Stimulated activated CD4-positive, alpha-beta T cell treated with anti-CD3 and anti-CD28 coated beads, Interleukin-1b, Interleukin-23, amount 100 ng/mL, for 4 hours (primary cell): Measurements from ENCODE around the gene MSL1.
A peak's percentile ranks its signal among the peaks of the same experiment; 100 is the strongest.

Source experiments
- DNase-seq, 2 donors: peaks; one replicate each; pipeline ENCODE4 v3.0.0-alpha.2; 2020; ENCODE audit warnings: low read depth in 2 of 2

Gene MSL1

GRCh38 chr17:40121181-40122135, at the start of gene MSL1:
TSS of gene MSL1 (plus strand) at chr17:40121971. CDS start at chr17:40122613, 642 bp downstream.
- peak; percentile 76 to 83 for DNase-seq

- DNase-seq: no peak
These were observed 49.6 kb upstream of the MSL1 start for GRCh38 chr17:40072040-40072734.

GRCh38 chr17:40072735-40073346, 48.9 kb upstream of the MSL1 start:
- no peak for DNase-seq

- DNase-seq: no peak
These were observed 48.2 kb upstream of the MSL1 start for GRCh38 chr17:40073454-40074174.

- no peak for DNase-seq
These were observed 47.6 kb upstream of the MSL1 start for GRCh38 chr17:40074175-40074512.

GRCh38 chr17:40074871-40075200, 46.9 kb upstream of the MSL1 start:
- no peak for DNase-seq

- peak; percentile 55 to 69 for DNase-seq
These were observed 46.4 kb upstream of the MSL1 start for GRCh38 chr17:40075201-40075941.

- no peak for DNase-seq
These were observed 45.8 kb upstream of the MSL1 start for GRCh38 chr17:40075942-40076498.

- no peak for DNase-seq
These were observed 45.2 kb upstream of the MSL1 start for GRCh38 chr17:40076591-40076990.

- no peak for DNase-seq
These were observed 42.2 kb upstream of the MSL1 start for GRCh38 chr17:40079545-40079944.

GRCh38 chr17:40084477-40084876, 37.3 kb upstream of the MSL1 start:
- DNase-seq: no peak

- peak; percentile 60 to 70 for DNase-seq
These were observed 35.4 kb upstream of the MSL1 start for GRCh38 chr17:40086150-40087044.

GRCh38 chr17:40087049-40087794, 34.5 kb upstream of the MSL1 start:
- DNase-seq: no peak

- no peak for DNase-seq
These were observed 33.7 kb upstream of the MSL1 start for GRCh38 chr17:40087903-40088718.

- DNase-seq: no peak
These were observed 32.5 kb upstream of the MSL1 start for GRCh38 chr17:40089077-40089895.

GRCh38 chr17:40090237-40091119, 31.3 kb upstream of the MSL1 start:
- no peak for DNase-seq
